ENCODE data around the gene GUCY1A2. TPM values are rescaled to one million over a fixed set of nuclear protein-coding genes. Genes with fewer than 3 reads are reported as not detected.

GUCY1A2 gene
- total RNA-seq, 4 donors from 2014 or later = 3.6 to 8.0 (median 4.0) TPM

- H3K27ac ChIP-seq = no peak overlapping the region
- TF ChIP-seq EP300 (IDR thresholded peaks at IDR 0.05) (no peak), CTCF (IDR thresholded peaks at IDR 0.05) (no peak), POLR2A (IDR thresholded peaks at IDR 0.05) (no peak)
- H3K27me3 ChIP-seq = no peaks in the 10 kb centered on the region
- DNase-seq (ENCODE audit: low spot score in 2 of 2) = no peak
- no peaks in the 10 kb centered on the region for H3K36me3 ChIP-seq
- no peak overlapping the region for H3K4me3 ChIP-seq
- no peaks in the 10 kb centered on the region for H3K9me3 ChIP-seq
- no peaks in the 10 kb centered on the region for H3K4me1 ChIP-seq
These were observed 68.2 kb downstream of the GUCY1A2 start for GRCh38 chr11:106950067-106950491.

- TF ChIP-seq CTCF (IDR thresholded peaks at IDR 0.05) (no peak), EP300 (IDR thresholded peaks at IDR 0.05) (no peak), POLR2A (IDR thresholded peaks at IDR 0.05) (no peak)
- no peak for DNase-seq (ENCODE audit: low spot score in 2 of 2)
- H3K4me1 ChIP-seq = no peaks in the 10 kb centered on the region
- H3K9me3 ChIP-seq = no peaks in the 10 kb centered on the region
- no peaks in the 10 kb centered on the region for H3K36me3 ChIP-seq
- WGBS, 2 donors = 90% methylated on average over 3 of the region's 3 CpGs
- no peak overlapping the region for H3K27ac ChIP-seq
- no peaks in the 10 kb centered on the region for H3K27me3 ChIP-seq
- no peak overlapping the region for H3K4me3 ChIP-seq
These were observed 75.2 kb downstream of the GUCY1A2 start for GRCh38 chr11:106943089-106943488.

GRCh38 chr11:106939157-106939556 is 79.1 kb downstream of the GUCY1A2 start:
- WGBS, 2 donors = 84 to 91% methylated on average over 2 of the region's 2 CpGs
- H3K27me3 ChIP-seq = no peaks in the 10 kb centered on the region
- DNase-seq (ENCODE audit: low spot score in 2 of 2) = no peak

GRCh38 chr11:106937111-106937510 is 81.2 kb downstream of the GUCY1A2 start:
- 90 to 95% methylated on average over 1 of the region's 1 CpG for WGBS, 2 donors
- Histone ChIP-seq H3K4me3 (no peak overlapping the region), H3K27ac (no peak overlapping the region), H3K36me3 (no peaks in the 10 kb centered on the region), H3K9me3 (no peaks in the 10 kb centered on the region), H3K27me3 (no peaks in the 10 kb centered on the region), H3K4me1 (no peaks in the 10 kb centered on the region)
- TF ChIP-seq POLR2A (IDR thresholded peaks at IDR 0.05) = no peak
- no peak for TF ChIP-seq CTCF (IDR thresholded peaks at IDR 0.05)
- no peak for TF ChIP-seq EP300 (IDR thresholded peaks at IDR 0.05)
- no peak for DNase-seq (ENCODE audit: low spot score in 2 of 2)

More at GRCh38 chr11:106939157-106939556, 79.1 kb downstream of the GUCY1A2 start:
- H3K36me3 ChIP-seq = no peaks in the 10 kb centered on the region
- H3K4me3 ChIP-seq = no peak overlapping the region
- TF ChIP-seq POLR2A (IDR thresholded peaks at IDR 0.05) = no peak
- TF ChIP-seq EP300 (IDR thresholded peaks at IDR 0.05) = no peak
- no peak for TF ChIP-seq CTCF (IDR thresholded peaks at IDR 0.05)
- H3K4me1 ChIP-seq = no peaks in the 10 kb centered on the region
- no peak overlapping the region for H3K27ac ChIP-seq
- no peaks in the 10 kb centered on the region for H3K9me3 ChIP-seq

- Histone ChIP-seq H3K27ac (no peak overlapping the region), H3K4me1 (no peaks in the 10 kb centered on the region)
- TF ChIP-seq EP300 (IDR thresholded peaks at IDR 0.05) (no peak), CTCF (IDR thresholded peaks at IDR 0.05) (no peak), POLR2A (IDR thresholded peaks at IDR 0.05) (no peak)
These were observed 93.0 kb downstream of the GUCY1A2 start for GRCh38 chr11:106925245-106925644.

More at GRCh38 chr11:106925245-106925644, 93.0 kb downstream of the GUCY1A2 start:
- Histone ChIP-seq H3K27me3 (no peaks in the 10 kb centered on the region), H3K9me3 (no peaks in the 10 kb centered on the region), H3K36me3 (no peaks in the 10 kb centered on the region), H3K4me3 (no peak overlapping the region)
- no peak for DNase-seq (ENCODE audit: low spot score in 2 of 2)
